GM21786 (cell line): Measurements from ENCODE around the gene DGKB.

ENCODE experiments used
- ATAC-seq: cut with Tn5 transposase; IDR thresholded peaks from one replicate; pipeline ENCODE4 v1.9.1; 2021; ENCODE audit not compliant: unreplicated experiment

DGKB gene

DNA sequence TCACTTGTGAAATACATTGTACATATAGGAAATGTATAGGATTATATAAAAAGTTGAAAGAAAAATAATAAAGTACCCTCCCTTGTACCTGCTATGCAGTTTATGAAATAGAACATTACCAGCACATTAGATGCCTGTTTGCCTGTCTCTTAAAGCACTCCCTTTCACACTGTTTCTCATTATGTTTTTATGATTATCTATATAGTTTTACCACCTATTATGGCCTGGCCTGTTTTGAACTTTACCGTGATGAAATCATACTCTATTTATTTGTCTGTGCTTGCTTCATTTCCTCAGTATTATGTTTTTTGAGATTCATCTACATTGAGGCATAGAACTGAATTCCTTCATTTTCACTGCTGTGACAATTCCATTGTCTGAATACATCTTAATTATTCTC, 41.1 kb downstream of the DGKB start:
- no peak for ATAC-seq

GRCh38 chr7:14859267-14859666, 43.3 kb downstream of the DGKB start:
- no peak for ATAC-seq

- ATAC-seq: no peak
Measured at GRCh38 chr7:14858866-14859265, 43.7 kb downstream of the DGKB start.

- no peak for ATAC-seq
Measured at GRCh38 chr7:14858410-14858809, 44.1 kb downstream of the DGKB start.

- ATAC-seq: no peak
Measured at GRCh38 chr7:14855033-14855794, 47.3 kb downstream of the DGKB start.

DNA sequence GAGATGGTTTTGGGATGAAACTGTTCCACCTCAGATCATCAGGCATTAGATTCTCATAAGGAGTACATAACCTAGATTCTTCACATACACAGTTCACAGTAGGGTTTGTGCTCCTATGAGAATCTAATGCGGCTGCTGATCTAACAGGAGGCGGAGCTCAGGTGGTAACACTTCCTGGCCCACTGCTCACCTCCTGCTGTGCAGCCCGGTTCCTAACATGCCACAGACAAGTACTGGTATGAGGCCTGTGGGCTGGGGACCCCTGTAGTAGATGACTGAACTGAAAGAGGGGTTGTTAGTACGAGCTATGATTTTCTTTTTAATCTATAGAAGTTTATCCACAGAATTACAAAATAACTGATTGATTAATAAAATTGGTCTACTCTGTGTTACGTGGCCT, 48.1 kb downstream of the DGKB start:
- no peak for ATAC-seq

DNA sequence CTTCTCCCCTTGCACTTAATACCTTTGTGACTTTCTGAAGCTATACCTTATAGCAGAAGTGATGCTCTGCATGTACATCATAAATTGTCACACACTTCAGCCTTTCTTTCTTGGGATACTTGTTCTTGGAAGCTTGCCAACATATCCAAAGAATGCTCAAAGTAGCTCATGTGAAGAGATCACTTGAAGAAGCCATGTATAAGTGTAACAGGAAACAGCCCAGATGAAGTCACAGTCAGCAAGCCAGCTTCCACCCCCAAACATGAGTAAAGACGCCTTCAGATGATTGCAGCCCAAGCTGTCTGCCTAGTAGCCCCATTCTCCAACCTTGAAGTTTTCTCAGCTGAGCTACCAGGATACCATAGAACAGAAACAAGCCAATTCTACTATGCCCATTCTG, 50.9 kb downstream of the DGKB start:
- no peak for ATAC-seq

GRCh38 chr7:14850039-14850438, 52.5 kb downstream of the DGKB start:
- ATAC-seq: no peak

GRCh38 chr7:14846405-14846804, 56.1 kb downstream of the DGKB start:
- ATAC-seq: no peak

DNA sequence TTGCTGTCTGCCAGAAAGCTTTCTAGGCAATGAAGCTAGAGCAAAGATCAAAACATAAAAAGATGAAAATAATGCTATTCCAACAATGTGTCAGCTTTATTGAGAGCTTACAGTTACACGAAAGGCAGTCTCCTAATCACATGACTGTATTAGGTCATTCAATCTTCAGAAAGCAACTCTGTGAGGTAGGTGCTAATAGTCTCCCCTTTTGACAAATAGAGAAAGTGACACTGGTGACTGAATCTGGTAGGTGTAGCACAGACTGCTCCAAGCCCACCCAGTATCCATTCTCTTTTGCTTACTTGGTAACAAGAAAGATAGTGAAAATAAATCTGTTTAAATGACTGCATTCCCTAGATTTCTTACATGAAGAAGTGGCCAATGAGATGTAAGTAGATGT, 58.8 kb downstream of the DGKB start:
- ATAC-seq: no peak

DNA sequence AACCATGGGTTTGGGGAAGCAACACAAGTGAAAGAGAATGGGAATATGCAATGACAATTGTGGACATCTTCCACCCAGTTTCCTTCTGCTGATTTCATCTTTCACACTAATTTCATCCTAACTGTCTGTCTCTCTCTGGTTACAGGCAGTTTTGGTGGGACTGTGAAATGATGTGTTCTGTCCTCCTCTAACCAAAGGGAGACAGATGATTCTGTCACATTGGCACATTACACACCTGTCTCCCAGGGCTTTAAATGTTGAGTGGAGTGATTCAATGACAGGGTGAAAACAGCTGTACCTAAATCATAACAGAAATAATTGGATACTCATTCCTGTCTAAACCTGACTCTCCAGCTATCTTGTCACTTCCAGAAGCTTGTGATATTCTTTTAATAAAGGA, 60.0 kb downstream of the DGKB start:
- no peak for ATAC-seq

DNA sequence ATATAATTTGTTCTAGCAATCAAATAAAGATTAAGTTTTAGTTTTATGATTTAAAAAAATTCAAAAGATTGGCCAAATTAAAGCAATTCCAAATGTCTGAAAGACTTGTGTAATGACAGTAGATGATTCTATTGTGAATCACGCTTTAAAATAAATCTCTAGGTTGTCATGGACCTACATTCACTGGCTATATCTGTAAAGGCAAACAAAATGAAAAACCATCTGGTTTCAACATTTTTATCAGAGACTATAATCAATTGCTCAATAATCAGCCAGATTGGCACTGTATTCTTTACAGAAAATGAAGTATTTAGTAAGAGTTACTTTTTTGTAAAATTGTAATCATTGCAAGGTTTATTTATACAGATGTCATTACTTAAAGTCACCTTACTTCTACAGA, 60.7 kb downstream of the DGKB start:
- ATAC-seq: no peak

- ATAC-seq: no peak
Measured at GRCh38 chr7:14841086-14841485, 61.5 kb downstream of the DGKB start.

DNA sequence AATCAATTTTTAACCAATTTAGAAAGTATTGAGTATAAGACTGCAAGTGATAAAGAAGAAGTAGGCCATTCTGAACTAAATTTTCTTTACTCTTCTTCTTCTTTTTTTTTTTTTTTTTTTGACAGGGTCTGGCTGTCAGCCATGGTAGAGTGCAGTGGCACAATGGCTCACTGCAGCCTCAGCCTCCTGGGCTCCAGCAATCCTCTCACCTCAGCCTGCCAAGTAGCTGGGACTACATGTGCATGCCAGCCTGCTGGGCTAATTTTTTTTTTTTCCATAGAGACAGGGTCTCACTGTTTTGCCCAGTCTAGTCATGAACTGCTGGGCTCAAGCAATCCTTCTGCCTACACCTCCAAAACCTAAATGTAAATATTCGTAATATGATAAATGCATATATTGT, 63.2 kb downstream of the DGKB start:
- no peak for ATAC-seq

- ATAC-seq: no peak
Measured at GRCh38 chr7:14837216-14837615, 65.3 kb downstream of the DGKB start.

DNA sequence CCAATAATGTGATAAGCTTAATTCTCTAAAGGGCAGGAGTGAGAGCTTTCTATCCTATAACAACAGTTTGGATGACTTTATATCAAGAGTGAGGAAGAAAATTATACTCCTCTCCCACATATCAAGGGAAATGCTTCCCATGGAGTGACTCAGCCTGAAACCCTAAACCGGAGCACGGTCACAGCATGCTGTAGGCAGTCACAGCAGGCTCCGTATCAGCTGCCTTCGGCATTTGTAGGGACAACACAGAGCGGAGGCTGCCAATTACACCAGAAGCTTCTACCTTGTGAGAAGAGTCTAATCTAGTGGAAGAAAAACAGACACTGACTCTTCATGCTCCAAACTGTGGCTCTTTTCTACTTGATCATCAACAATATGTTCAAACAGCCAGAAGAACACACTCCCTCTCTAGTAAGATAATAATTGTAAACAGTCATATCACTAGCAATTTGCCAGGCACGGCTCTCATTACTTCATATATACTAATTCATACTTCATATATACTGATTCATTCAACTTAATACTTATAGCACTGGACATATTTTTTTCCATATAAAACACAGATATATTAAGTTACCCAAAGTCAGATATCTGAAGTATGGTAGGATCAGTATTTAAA, 65.9 kb downstream of the DGKB start:
- no peak for ATAC-seq

GRCh38 chr7:14836006-14836405, 66.5 kb downstream of the DGKB start:
- ATAC-seq: no peak

DNA sequence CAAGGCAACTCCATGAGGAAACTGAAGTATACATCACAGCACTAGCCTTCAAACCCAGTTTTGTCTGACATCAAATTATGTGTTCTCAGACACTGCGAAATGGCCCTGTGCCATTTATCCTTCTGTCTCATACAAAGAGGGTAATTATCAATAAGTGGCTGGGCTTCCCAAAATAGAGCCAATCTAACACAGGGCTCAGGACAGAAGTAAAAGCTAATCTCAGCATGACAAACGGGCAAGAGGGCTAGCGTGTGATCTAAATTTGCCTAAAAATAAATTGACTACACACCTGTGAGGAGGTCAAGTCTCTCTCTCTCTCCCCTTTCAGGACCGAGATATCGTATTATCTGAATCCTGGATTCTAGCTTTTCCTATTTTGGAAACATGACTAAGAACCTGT, 67.2 kb downstream of the DGKB start:
- ATAC-seq: no peak

GRCh38 chr7:14834883-14835282, 67.7 kb downstream of the DGKB start:
- peak; percentile 44 for ATAC-seq

DNA sequence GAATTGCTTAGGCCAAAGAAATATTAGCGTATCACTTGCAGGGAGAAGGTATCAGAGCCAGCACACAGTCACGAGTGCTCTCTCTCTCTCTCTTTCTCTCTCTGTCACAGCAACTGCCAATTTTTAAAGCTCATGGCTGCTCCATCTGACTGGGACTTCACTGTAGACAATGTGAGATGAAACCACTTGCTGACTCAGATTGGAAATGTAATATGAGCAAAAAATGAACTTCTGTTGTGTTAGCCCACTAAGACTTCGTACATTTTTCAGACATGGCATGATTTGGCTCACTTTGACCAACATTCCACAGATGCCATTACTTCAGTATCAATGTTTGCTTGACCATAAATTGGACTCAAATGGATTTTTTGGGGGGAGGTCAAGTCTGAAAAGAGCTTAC, 68.1 kb downstream of the DGKB start:
- ATAC-seq: peak; percentile 63

DNA sequence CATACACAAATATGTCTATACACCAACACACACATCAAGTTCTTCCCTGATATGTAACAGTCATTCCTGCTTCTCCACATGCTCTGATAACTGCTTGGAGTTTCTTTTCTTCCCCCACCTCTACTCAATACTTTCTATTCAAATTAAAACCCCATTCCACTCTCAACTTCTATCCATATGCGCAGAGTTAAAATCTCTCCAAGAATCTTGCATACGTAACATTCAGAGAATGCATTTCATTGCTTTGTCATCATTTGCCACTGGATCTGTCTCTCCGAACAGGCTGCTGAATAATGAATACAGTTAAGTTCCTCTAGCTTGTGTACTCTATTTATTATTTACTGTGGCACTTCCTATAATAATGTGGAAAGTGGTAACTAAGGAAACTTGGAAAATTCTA, 68.8 kb downstream of the DGKB start:
- no peak for ATAC-seq

GRCh38 chr7:14828053-14828452, 74.5 kb downstream of the DGKB start:
- no peak for ATAC-seq

DNA sequence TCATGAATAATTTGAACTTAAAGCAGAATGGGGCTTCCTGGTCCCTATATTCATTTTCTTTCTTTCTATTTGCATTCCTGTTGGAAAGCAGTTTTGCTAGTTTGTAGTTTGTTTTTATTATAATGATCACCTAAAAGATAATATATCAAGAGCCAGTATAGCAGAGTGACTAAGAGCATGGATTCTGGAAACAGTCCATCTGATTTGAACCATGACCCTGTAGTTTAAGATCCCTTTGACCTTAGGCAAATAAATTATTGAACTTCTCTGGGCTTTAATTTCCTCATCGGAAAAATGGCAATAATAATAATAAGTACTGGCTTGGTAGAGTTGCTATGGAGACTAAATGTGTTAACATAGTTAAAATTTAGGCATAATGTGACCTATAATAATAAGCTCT, 76.1 kb downstream of the DGKB start:
- ATAC-seq: no peak
